ENCODE results near the gene TNRC6C.
"Not testable (repeated sequence)": the region's sequence is repeated elsewhere in the genome, so short reads cannot be mapped to it uniquely, and the experiment has no call there.

Gene TNRC6C

GRCh38 chr17:77933777-77934398, 24.6 kb upstream of the TNRC6C start:
- no peak for FAIRE-seq

- FAIRE-seq, result no peak
These were observed 23.4 kb upstream of the TNRC6C start for GRCh38 chr17:77935121-77935571.

- not testable (repeated sequence) for FAIRE-seq
These were observed 22.8 kb upstream of the TNRC6C start for GRCh38 chr17:77935744-77936143.

GRCh38 chr17:77936881-77937280, 21.6 kb upstream of the TNRC6C start:
- no peak for FAIRE-seq

- no peak for FAIRE-seq
These were observed 17.5 kb upstream of the TNRC6C start for GRCh38 chr17:77941004-77941403.

- FAIRE-seq, result no peak
These were observed 16.2 kb upstream of the TNRC6C start for GRCh38 chr17:77942112-77942988.

GRCh38 chr17:77943971-77944370, 14.5 kb upstream of the TNRC6C start:
- no peak for FAIRE-seq

GRCh38 chr17:77944390-77945222, 13.9 kb upstream of the TNRC6C start:
- no peak for FAIRE-seq

GRCh38 chr17:77946900-77947645, 11.4 kb upstream of the TNRC6C start:
- no peak for FAIRE-seq

GRCh38 chr17:77948690-77949114, 9.8 kb upstream of the TNRC6C start:
- FAIRE-seq, result no peak

GRCh38 chr17:77951123-77951522, 7.4 kb upstream of the TNRC6C start:
- no peak for FAIRE-seq

GRCh38 chr17:77952368-77952767, 6.1 kb upstream of the TNRC6C start:
- no peak for FAIRE-seq

GRCh38 chr17:77957235-77957856, 1.2 kb upstream of the TNRC6C start:
- FAIRE-seq, result no peak

- no peak for FAIRE-seq
These were observed 218 bp downstream of the TNRC6C start for GRCh38 chr17:77958716-77959125.

GRCh38 chr17:77959126-77959925, 823 bp downstream of the TNRC6C start:
- FAIRE-seq, result no peak

GRCh38 chr17:77959926-77960521, 1.5 kb downstream of the TNRC6C start:
- no peak for FAIRE-seq

GRCh38 chr17:77961741-77962140, 3.2 kb downstream of the TNRC6C start:
- FAIRE-seq, result no peak

GRCh38 chr17:77962348-77962747, 3.8 kb downstream of the TNRC6C start:
- no peak for FAIRE-seq

GRCh38 chr17:77963441-77963840, 4.9 kb downstream of the TNRC6C start:
- FAIRE-seq, result no peak

- no peak for FAIRE-seq
These were observed 6.8 kb downstream of the TNRC6C start for GRCh38 chr17:77965352-77965751.

- FAIRE-seq, result no peak
These were observed 8.0 kb downstream of the TNRC6C start for GRCh38 chr17:77966476-77966875.

All from islet of Langerhans (tissue), 1 donor.